H1 (cell line): Measurements from ENCODE around the gene DEFB112. TPM values are rescaled to one million over a fixed set of nuclear protein-coding genes. Genes with fewer than 3 reads are reported as not detected.
A peak's percentile ranks its signal among the peaks of the same experiment; 100 is the strongest.

Experiments
- CTCF ChIA-PET: fragments of 300-600 bp; sonication (Branson Sonifier 250); formaldehyde crosslinking; loops from one replicate; lab custom pipeline; 2021; ENCODE audit not compliant: partially characterized antibody; lab: Charles Lee
- POLR2A ChIA-PET: fragments of 300-600 bp; sonication (Branson Sonifier 250); formaldehyde crosslinking; loops from one replicate; lab custom pipeline; 2021; ENCODE audit warnings: inconsistent platforms; ENCODE audit not compliant: partially characterized antibody; lab: Charles Lee
- DNase-seq, 2 experiments: peaks; one replicate each; pipeline versions ENCODE4 v3.0.0 to v3.0.0-alpha.2; 2010 to 2022; ENCODE audit warnings: low spot score in 2 of 2, low read depth in 1 of 2, mixed read lengths in 1 of 2
- FAIRE-seq: peaks from 2 replicates; lab custom pipeline; 2011; peaks lifted over from hg19 to GRCh38; lab: Jason Lieb, UNC
- H2AFZ ChIP-seq: 2 replicates; pipeline ENCODE4 v1.8.1; 2012; ENCODE audit warnings: low read length, inconsistent platforms
- H2AK5ac ChIP-seq: 2 replicates; pipeline ENCODE4 v1.6.1; 2013; ENCODE audit warnings: low read depth, low read length
- H2BK120ac ChIP-seq: replicated peaks from 2 replicates; pipeline ENCODE3; 2013; ENCODE audit warnings: low read depth, low read length, inconsistent platforms
- H2BK12ac ChIP-seq: 2 replicates; pipeline ENCODE4 v1.6.1; 2013; ENCODE audit warnings: low read depth, low read length
- H2BK15ac ChIP-seq: 2 replicates; pipeline ENCODE4 v1.6.1; 2013; ENCODE audit warnings: low read length
- H2BK20ac ChIP-seq: 2 replicates; pipeline ENCODE4 v1.6.1; 2013; ENCODE audit warnings: low read length
- H2BK5ac ChIP-seq: 2 replicates; pipeline ENCODE4 v1.6.1; 2013; ENCODE audit warnings: low read depth, low read length
- H3K14ac ChIP-seq: 2 replicates; pipeline ENCODE4 v1.6.1; 2013; ENCODE audit warnings: inconsistent platforms; ENCODE audit not compliant: insufficient read length
- H3K18ac ChIP-seq: 2 replicates; pipeline ENCODE4 v1.6.1; 2013; ENCODE audit warnings: low read length; ENCODE audit errors: extremely low read depth
- H3K23ac ChIP-seq: 2 replicates; pipeline ENCODE4 v1.6.1; 2013; ENCODE audit warnings: inconsistent platforms; ENCODE audit not compliant: insufficient read length
- H3K23me2 ChIP-seq: 2 replicates; pipeline ENCODE4 v1.6.1; 2013; ENCODE audit warnings: low read depth, low read length
- H3K27ac ChIP-seq: 2 replicates; pipeline ENCODE4 v1.6.1; 2011; ENCODE audit warnings: low read depth, low read length, inconsistent platforms
- H3K27me3 ChIP-seq, 4 experiments: replicated peaks in 1 of 4; 1 replicate in 1 of 4; 2 replicates in 3 of 4; pipeline versions ENCODE4 v1.6.1 to v1.8.1; 2011 to 2013; ENCODE audit warnings: low read length in 3 of 4, mild to moderate bottlenecking in 3 of 4, inconsistent platforms in 2 of 4, mixed read lengths in 2 of 4, moderate library complexity in 1 of 4; ENCODE audit not compliant: control insufficient read depth in 3 of 4, insufficient read depth in 3 of 4; ENCODE audit errors: extremely low read depth in 1 of 4
- H3K36me3 ChIP-seq, 4 experiments: 2 replicates each; pipeline versions ENCODE4 v1.6.1 to v1.8.1; 2011 to 2013; ENCODE audit warnings: mild to moderate bottlenecking in 4 of 4, low read length in 3 of 4, moderate library complexity in 2 of 4, control low read depth in 1 of 4, inconsistent platforms in 1 of 4; ENCODE audit not compliant: insufficient read depth in 4 of 4, control insufficient read depth in 2 of 4
- H3K4ac ChIP-seq: replicated peaks from 2 replicates; pipeline ENCODE3; 2013; ENCODE audit warnings: low read length, low read depth, mixed read lengths, inconsistent platforms; ENCODE audit not compliant: insufficient read length
- H3K4me1 ChIP-seq, 4 experiments: replicated peaks in 1 of 4; 1 replicate in 1 of 4; 2 replicates in 3 of 4; pipeline versions ENCODE4 v1.6.1 to v1.8.1; 2011 to 2013; ENCODE audit warnings: low read length in 3 of 4, inconsistent platforms in 2 of 4, mixed read lengths in 1 of 4; ENCODE audit not compliant: insufficient read depth in 4 of 4, control insufficient read depth in 3 of 4
- H3K4me2 ChIP-seq, 2 experiments: 2 replicates each; pipeline versions ENCODE4 v1.6.1 to v1.8.1; 2011 to 2013; ENCODE audit warnings: low read depth in 2 of 2, low read length in 2 of 2, control low read depth in 1 of 2, inconsistent platforms in 1 of 2, mild to moderate bottlenecking in 1 of 2; ENCODE audit not compliant: insufficient read depth in 1 of 2
- H3K4me3 ChIP-seq, 4 experiments: fragments of 200-600, 300-600 bp in 1 of 4; sonication (generic), shearing (Covaris generic), sonication (Bioruptor Twin) in 1 of 4; 2 replicates each; pipeline versions ENCODE4 v1.5.1 to v1.8.1; 2011 to 2016; ENCODE audit warnings: low read length in 4 of 4, low read depth in 3 of 4, control low read depth in 2 of 4, inconsistent platforms in 2 of 4, mild to moderate bottlenecking in 2 of 4, mixed read lengths in 1 of 4, moderate library complexity in 1 of 4; ENCODE audit not compliant: insufficient read depth in 2 of 4; ENCODE audit errors: extremely low read depth in 1 of 4
- H3K56ac ChIP-seq: replicated peaks from 2 replicates; pipeline ENCODE3; 2013; ENCODE audit warnings: low read depth, mild to moderate bottlenecking, mixed read lengths, low read length, inconsistent platforms; ENCODE audit not compliant: insufficient read length
- H3K79me1 ChIP-seq: 2 replicates; pipeline ENCODE4 v1.6.1; 2013; ENCODE audit warnings: low read depth, low read length, control low read depth
- H3K79me2 ChIP-seq, 2 experiments: 2 replicates each; pipeline versions ENCODE4 v1.6.1 to v1.8.1; 2012 to 2013; ENCODE audit warnings: low read length in 2 of 2, mild to moderate bottlenecking in 2 of 2, inconsistent platforms in 1 of 2; ENCODE audit not compliant: insufficient read depth in 2 of 2, control insufficient read depth in 1 of 2
- H3K9ac ChIP-seq, 4 experiments: replicated peaks in 1 of 4; 1 replicate in 1 of 4; 2 replicates in 3 of 4; pipeline versions ENCODE4 v1.6.1 to v1.8.1; 2011 to 2013; ENCODE audit warnings: low read depth in 3 of 4, low read length in 3 of 4, control low read depth in 2 of 4, mild to moderate bottlenecking in 2 of 4, moderate library complexity in 2 of 4, inconsistent platforms in 1 of 4; ENCODE audit errors: extremely low read depth in 1 of 4
- H3K9me3 ChIP-seq, 2 experiments: 2 replicates each; pipeline versions ENCODE4 v1.6.1 to v1.8.1; 2012 to 2013; ENCODE audit warnings: mild to moderate bottlenecking in 2 of 2, moderate library complexity in 2 of 2, control low read depth in 1 of 2, inconsistent platforms in 1 of 2, low read depth in 1 of 2, low read length in 1 of 2, mixed read lengths in 1 of 2; ENCODE audit not compliant: insufficient read depth in 2 of 2
- H4K20me1 ChIP-seq, 2 experiments: replicated peaks in 1 of 2; 2 replicates each; pipeline versions ENCODE3 to v1.8.1; 2011 to 2013; ENCODE audit warnings: inconsistent platforms in 2 of 2, low read length in 2 of 2, mild to moderate bottlenecking in 1 of 2; ENCODE audit not compliant: insufficient read depth in 2 of 2, control insufficient read depth in 1 of 2
- H4K5ac ChIP-seq: 2 replicates; pipeline ENCODE4 v1.6.1; 2013; ENCODE audit warnings: low read length, low read depth, mixed read lengths, inconsistent platforms; ENCODE audit not compliant: insufficient read length
- H4K8ac ChIP-seq: 2 replicates; pipeline ENCODE4 v1.8.0; 2013; ENCODE audit warnings: mild to moderate bottlenecking, moderate library complexity, low read length, inconsistent platforms; ENCODE audit not compliant: insufficient read depth; ENCODE audit errors: extremely low read depth
- H4K91ac ChIP-seq: replicated peaks from 2 replicates; pipeline ENCODE3; 2013; ENCODE audit warnings: low read length, mixed read lengths, inconsistent platforms; ENCODE audit not compliant: insufficient read length
- BACH1 ChIP-seq: IDR thresholded peaks from 2 replicates; pipeline ENCODE4 v1.6.1; 2012; ENCODE audit warnings: low read length, improper control_type of control experiment
- CBX8 ChIP-seq: fragments of 300-800, 300-1000 bp; sonication (generic); IDR thresholded peaks from 2 replicates; pipeline ENCODE4 v1.7.1; 2016; ENCODE audit warnings: low read depth, low read length, borderline replicate concordance
- CEBPB ChIP-seq: IDR thresholded peaks from 2 replicates; pipeline ENCODE4 v1.6.1; 2012; ENCODE audit warnings: low read depth, low read length
- CHD2 ChIP-seq: IDR thresholded peaks from 2 replicates; pipeline ENCODE4 v1.6.1; 2012; ENCODE audit warnings: low read length, improper control_type of control experiment
- CREB1 ChIP-seq: IDR thresholded peaks from 2 replicates; pipeline ENCODE4 v1.6.1; 2012; ENCODE audit warnings: inconsistent platforms
- EP300 ChIP-seq, 2 experiments: IDR thresholded peaks; 1 replicate in 1 of 2; 2 replicates in 1 of 2; pipeline ENCODE4 v1.6.1; 2011 to 2012; ENCODE audit warnings: low read depth in 2 of 2, low read length in 2 of 2, mild to moderate bottlenecking in 2 of 2, borderline replicate concordance in 1 of 2, inconsistent platforms in 1 of 2, moderate library complexity in 1 of 2
- EZH2 ChIP-seq: fragments of 200-600 bp; sonication (generic); IDR thresholded peaks from 2 replicates; pipeline ENCODE4 v1.7.1; 2012; ENCODE audit warnings: low read depth, mild to moderate bottlenecking, moderate library complexity, low read length, inconsistent platforms; ENCODE audit not compliant: severe bottlenecking
- KDM1A ChIP-seq: fragments of 200-600, 300-600 bp; sonication (generic); IDR thresholded peaks from 2 replicates; pipeline ENCODE4 v1.7.1; 2016; ENCODE audit warnings: mild to moderate bottlenecking, low read length, borderline replicate concordance
- POLR2A ChIP-seq, 2 experiments: IDR thresholded peaks; 1 replicate in 1 of 2; 2 replicates in 1 of 2; pipeline ENCODE4 v1.6.1; 2011; ENCODE audit warnings: low read depth in 2 of 2, low read length in 2 of 2, mild to moderate bottlenecking in 2 of 2; ENCODE audit errors: control extremely low read depth in 1 of 2
- POU5F1 ChIP-seq: IDR thresholded peaks from 2 replicates; pipeline ENCODE4 v1.6.1; 2011; ENCODE audit warnings: low read depth, mild to moderate bottlenecking, low read length, moderate library complexity
- SAP30 ChIP-seq: fragments of 300-600 bp; sonication (generic); IDR thresholded peaks from 2 replicates; pipeline ENCODE4 v1.7.1; 2012; ENCODE audit warnings: low read length, moderate library complexity, mild to moderate bottlenecking, inconsistent platforms; ENCODE audit not compliant: insufficient read depth, insufficient replicate concordance
- SIN3A ChIP-seq, 2 experiments: IDR thresholded peaks in 1 of 2; conservative IDR thresholded peaks in 1 of 2; 2 replicates each; pipeline ENCODE4 v1.6.1; 2011 to 2012; ENCODE audit warnings: low read length in 2 of 2, improper control_type of control experiment in 1 of 2, low read depth in 1 of 2, mild to moderate bottlenecking in 1 of 2
- polyA plus RNA-seq, 7 experiments: library from polyadenylated mRNA; depleted of rRNA in 3 of 7; stranded (reverse) in 5 of 7; unstranded in 2 of 7; fragments of >200 nt in 5 of 7; fragments of 200-250 nt in 2 of 7; gene quantifications; 1 replicate in 5 of 7; 2 replicates in 1 of 7; 4 replicates in 1 of 7; pipeline versions ENCODE4 v1.2.1 to v1.2.3, GENCODE V29; 2011 to 2013; ENCODE audit warnings: missing spikeins in 2 of 7, mixed read lengths in 2 of 7
- total RNA-seq: library from RNA; stranded (reverse); fragmentation: NEBNext Ultra II Directional; extraction: Animal tissue kit (Norgen Biotek cat#: 25700); gene quantifications from 2 replicates; pipeline ENCODE4 v1.2.1, GENCODE V29; 2021
- TF ChIP-seq, protein P1 (sequence below): IDR thresholded peaks from 2 replicates; pipeline ENCODE4 v1.6.1; 2011; ENCODE audit warnings: low read length, improper control_type of control experiment
- TF ChIP-seq, protein P2 (sequence below): IDR thresholded peaks from 2 replicates; pipeline ENCODE4 v1.6.1; 2012; ENCODE audit warnings: inconsistent platforms

Gene DEFB112
- total and polyA plus RNA-seq, 2 of the 8 experiments (the other 6 are each of a cell fraction or from before 2014, with no cell fraction given): not detected

DNA sequence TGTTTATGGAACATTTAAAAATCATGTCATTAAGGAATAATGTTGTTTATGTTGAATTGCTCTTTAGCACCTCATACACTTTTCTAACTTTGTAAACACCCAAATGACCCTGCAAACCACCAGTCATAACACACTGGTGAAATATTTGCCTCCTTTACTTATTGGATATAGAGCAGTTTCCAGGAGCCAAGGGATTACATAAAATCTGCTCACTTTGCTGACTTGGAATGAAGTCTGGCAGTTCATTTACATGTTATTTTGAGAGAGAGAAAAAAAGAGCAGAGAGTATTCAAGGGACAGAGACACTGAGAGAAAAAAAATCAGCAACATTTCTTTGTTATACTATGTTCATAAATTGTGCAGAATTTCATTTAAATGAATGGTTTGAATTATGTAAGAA is 46.6 kb upstream of the DEFB112 start:
- H3K79me2 ChIP-seq: no peaks in the 10 kb centered on the region
- no peak overlapping the region for H2BK12ac ChIP-seq
- no peaks in the 10 kb centered on the region for H3K23me2 ChIP-seq
- DNase-seq: no peak
- no peak overlapping the region for H2BK5ac ChIP-seq
- H3K4me1 ChIP-seq: no peaks in the 10 kb centered on the region
- no peaks in the 10 kb centered on the region for H4K20me1 ChIP-seq
- FAIRE-seq: peak; percentile 19
- H3K4me2 ChIP-seq: no peak overlapping the region
- H2BK120ac ChIP-seq: no peak overlapping the region
- H2BK20ac ChIP-seq: no peak overlapping the region
- H3K18ac ChIP-seq: no peak overlapping the region
- no peak overlapping the region for H2AFZ ChIP-seq
- H3K27ac ChIP-seq: no peak overlapping the region
- no peaks in the 10 kb centered on the region for H3K36me3 ChIP-seq
- H3K56ac ChIP-seq: no peak overlapping the region
- H3K27me3 ChIP-seq: no peaks in the 10 kb centered on the region
- CTCF ChIA-PET: interaction anchor here (0.6 kb wide), 1 partner anchor 9 kb away, joined by 3 read pairs; no protein-coding TSS in a partner anchor
- H4K91ac ChIP-seq: no peak overlapping the region
- H2BK15ac ChIP-seq: no peak overlapping the region
- no peak overlapping the region for H3K14ac ChIP-seq
- no peaks in the 10 kb centered on the region for H3K9me3 ChIP-seq
- no peak overlapping the region for H3K4me3 ChIP-seq
- no peak overlapping the region for H4K8ac ChIP-seq
- H3K23ac ChIP-seq: no peak overlapping the region
- no peak overlapping the region for H3K4ac ChIP-seq
- no peaks in the 10 kb centered on the region for H3K79me1 ChIP-seq
- no peak overlapping the region for H2AK5ac ChIP-seq
- H4K5ac ChIP-seq: no peak overlapping the region
- H3K9ac ChIP-seq: no peak overlapping the region
- POLR2A ChIA-PET: no interaction called here
- TF ChIP-seq CEBPB: no peak
- TF ChIP-seq EZH2: no peak
- TF ChIP-seq KDM1A: no peak
- no peak for TF ChIP-seq CBX8
- TF ChIP-seq BACH1: no peak
- no peak for TF ChIP-seq CHD2
- TF ChIP-seq, protein P1, sequence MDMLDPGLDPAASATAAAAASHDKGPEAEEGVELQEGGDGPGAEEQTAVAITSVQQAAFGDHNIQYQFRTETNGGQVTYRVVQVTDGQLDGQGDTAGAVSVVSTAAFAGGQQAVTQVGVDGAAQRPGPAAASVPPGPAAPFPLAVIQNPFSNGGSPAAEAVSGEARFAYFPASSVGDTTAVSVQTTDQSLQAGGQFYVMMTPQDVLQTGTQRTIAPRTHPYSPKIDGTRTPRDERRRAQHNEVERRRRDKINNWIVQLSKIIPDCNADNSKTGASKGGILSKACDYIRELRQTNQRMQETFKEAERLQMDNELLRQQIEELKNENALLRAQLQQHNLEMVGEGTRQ: no peak
- no peak for TF ChIP-seq POLR2A (IDR thresholded peaks at IDR 0.05; ENCODE audit: control extremely low read depth in 1 of 2, low read depth in 2 of 2, low read length in 2 of 2)
- TF ChIP-seq EP300 (IDR thresholded peaks at IDR 0.05; ENCODE audit: borderline replicate concordance in 1 of 2, low read depth in 2 of 2, low read length in 2 of 2): no peak
- no peak for TF ChIP-seq POU5F1
- no peak for TF ChIP-seq CREB1
- TF ChIP-seq SAP30: no peak
- no peak for TF ChIP-seq SIN3A (conservative IDR thresholded peaks at IDR 0.05 in 1 of 2, IDR thresholded peaks at IDR 0.05 in 1 of 2; ENCODE audit: low read depth in 1 of 2, low read length in 2 of 2)
- TF ChIP-seq, protein P2, sequence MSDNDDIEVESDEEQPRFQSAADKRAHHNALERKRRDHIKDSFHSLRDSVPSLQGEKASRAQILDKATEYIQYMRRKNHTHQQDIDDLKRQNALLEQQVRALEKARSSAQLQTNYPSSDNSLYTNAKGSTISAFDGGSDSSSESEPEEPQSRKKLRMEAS: no peak
